HG03439 (cell line): ENCODE measurements around the gene ZDHHC19.
"Not testable (repeated sequence)": the region's sequence is repeated elsewhere in the genome, so short reads cannot be mapped to it uniquely, and the experiment has no call there.

Source experiments
- ATAC-seq: cut with Tn5 transposase; IDR thresholded peaks from one replicate; pipeline ENCODE4 v1.9.1; 2021; ENCODE audit warnings: mild to moderate bottlenecking, moderate library complexity; ENCODE audit not compliant: unreplicated experiment

ZDHHC19 gene

DNA sequence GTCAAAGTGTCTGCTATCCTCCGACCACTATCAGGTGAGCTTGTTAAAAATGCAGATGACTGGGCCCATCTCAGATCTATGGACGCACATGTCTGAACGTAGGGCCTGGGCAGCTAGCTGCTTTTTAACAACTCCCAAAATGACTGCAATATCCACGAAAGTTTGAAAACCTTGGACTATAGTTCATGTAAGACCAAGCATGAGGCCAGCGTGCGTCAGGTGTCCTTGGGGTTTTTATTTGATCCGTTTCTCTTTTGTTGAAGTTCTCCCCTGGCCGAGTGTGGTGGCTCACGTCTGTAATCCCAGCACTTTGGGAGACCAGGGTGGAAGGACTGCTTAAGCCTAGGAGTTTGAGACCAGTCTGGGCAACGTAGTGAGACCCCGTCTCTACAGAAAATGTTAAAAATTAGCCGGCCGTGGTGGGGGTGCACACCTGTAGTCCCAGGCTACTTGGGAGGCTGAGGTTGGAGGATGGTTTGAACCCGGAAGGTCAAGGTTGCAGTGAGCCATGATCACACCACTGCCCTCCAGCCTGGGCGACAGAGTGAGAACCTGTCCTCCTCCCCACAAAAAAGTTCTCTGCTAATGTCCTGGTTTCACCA lies 14.7 kb upstream of the ZDHHC19 start:
- ATAC-seq: no peak

DNA sequence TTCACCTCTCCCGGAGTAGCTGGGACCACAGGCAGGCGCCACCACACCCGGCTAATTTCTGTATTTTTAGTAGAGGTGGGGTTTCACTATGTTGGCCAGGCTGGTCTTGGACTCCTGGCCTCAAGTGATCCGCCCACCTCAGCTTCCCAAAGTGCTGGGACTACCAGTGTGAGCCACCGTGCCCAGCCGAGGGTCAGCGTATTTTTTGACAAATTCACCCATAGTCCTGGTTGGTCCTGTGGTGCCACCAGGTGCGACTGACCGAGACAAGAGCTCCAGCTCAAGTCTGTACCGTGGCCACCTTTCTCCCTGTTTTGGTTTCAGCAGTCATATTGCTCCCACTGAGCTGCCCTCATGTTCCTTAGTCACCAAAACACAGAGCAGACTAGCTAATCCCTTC lies 13.9 kb upstream of the ZDHHC19 start:
- no peak for ATAC-seq

- no peak for ATAC-seq
Measured at GRCh38 chr3:196222876-196223595, 11.8 kb upstream of the ZDHHC19 start.

- no peak for ATAC-seq
Measured at GRCh38 chr3:196220991-196221390, 9.8 kb upstream of the ZDHHC19 start.

DNA sequence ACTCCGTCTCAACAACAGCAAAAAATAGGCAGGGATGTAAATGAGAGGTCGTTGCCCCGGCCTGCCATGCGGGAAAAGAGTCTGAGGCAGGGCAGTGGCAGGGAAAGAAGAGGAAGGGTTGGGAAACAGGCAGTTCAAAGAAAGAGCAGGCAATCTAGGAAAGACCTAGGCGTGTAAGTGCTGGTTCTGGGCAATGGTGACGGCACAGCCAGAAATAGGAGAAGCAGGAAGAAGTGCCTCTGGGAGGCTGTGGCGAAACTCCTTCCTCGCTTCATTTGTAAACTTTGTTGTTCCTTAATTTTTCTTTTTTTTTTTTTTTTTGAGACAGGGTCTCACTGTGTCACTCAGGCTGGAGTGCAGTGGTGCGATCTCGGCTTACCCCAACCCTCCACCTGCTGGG lies 9.4 kb upstream of the ZDHHC19 start:
- no peak for ATAC-seq

GRCh38 chr3:196219970-196220311 lies 8.7 kb upstream of the ZDHHC19 start:
- ATAC-seq: no peak

- ATAC-seq: peak; percentile 65
Measured at GRCh38 chr3:196219194-196219969, 8.2 kb upstream of the ZDHHC19 start.

GRCh38 chr3:196218155-196218712 lies 7.0 kb upstream of the ZDHHC19 start:
- no peak for ATAC-seq

DNA sequence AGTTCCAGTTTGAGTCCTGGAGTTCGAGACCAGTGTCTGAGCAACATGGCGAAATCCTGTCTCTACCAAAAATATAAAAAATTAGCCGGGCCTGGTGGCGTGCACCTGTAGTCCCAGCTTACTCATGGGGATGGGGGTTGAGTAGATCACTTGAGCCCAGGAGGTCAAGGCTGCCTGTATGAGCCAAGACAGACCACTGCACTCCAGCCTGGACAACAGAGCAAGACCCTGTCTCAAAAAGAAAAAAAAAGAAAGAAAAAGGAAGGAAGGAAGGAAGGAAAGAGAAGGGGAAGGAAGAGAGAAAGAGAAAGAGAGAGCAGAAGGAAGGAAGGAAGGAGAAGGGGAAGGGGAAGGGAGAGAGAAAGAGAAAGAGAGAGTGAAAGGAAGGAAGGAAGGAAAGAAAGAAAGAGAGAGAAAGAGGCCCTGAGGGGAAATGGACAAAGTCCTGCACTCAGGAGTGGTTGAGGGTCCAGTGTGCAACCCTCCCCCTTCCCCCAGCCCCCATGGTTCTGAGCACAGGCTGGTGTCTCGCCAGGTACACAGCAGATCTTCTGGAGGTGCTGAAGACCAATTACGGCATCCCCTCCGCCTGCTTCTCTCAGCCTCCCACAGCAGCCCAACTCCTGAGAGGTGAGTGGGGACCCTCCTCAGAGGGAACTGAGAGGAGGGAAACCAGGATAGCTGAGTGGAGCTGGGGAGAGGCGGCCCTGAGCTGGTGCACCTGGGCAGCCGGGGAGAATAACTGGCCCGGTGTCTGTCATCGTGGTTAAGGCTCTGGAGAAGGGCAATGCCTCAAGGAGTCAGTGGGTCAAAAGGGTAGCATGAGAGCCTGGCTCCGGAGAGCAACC lies 6.3 kb upstream of the ZDHHC19 start:
- no peak for ATAC-seq

- no peak for ATAC-seq
Measured at GRCh38 chr3:196216681-196217211, 5.5 kb upstream of the ZDHHC19 start.

DNA sequence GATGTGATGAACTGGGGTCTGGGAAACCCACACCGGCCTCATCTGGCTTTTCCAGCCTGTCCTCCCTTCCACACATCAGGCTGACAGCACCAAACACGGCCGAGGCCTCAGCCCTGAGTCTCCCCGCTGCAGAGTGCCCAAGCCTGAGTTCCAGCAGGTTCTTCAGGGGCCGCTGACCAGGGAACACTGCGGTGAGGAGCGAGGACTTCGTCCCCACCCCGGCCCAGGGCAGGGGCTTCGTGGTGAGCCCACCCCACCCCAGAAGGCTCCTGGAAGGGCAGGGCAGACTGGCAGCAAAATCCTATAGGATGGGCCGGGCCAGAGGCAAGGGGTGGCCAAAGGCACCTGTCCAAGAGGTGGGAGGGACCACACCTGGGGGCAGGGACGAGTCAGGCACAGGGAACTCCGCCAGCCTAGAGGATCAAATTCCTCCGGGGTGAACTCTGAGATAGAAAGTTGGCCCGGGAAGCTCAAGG lies 4.9 kb upstream of the ZDHHC19 start, which contains the start of gene SLC51A:
Gene SLC51A (plus strand): TSS at position 446 of the 476 bp plus-strand sequence. CDS start 179 bp downstream, outside the sequence.
- ATAC-seq: no peak

DNA sequence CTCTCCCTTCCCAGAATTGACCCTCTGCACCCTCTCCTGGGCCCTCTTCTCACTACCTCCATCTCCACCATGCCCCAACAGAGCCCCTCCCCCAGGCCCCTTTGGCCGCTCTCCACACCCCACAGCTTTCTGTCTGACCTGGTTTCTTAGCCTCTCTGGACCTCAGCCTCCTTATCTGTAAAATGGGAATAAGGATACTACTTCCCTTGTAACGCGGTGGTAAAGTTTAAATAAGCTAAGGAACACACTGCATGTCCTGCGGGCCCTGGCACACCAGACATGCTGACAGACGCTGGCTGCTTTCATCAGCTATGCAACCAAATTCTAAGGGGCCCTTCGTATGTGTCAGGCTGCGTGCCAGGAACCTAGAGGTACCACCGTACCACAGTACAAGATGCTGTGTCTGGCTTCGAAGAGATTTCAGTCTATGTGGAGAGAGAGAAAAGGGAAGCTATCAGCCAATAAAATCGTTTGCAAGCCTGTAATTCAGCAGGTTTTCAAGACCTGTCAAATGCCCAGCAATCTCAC lies 4.4 kb upstream of the ZDHHC19 start:
- ATAC-seq: no peak

GRCh38 chr3:196214783-196215441 lies 3.7 kb upstream of the ZDHHC19 start:
- ATAC-seq: no peak

GRCh38 chr3:196209944-196210672 lies 1.1 kb downstream of the ZDHHC19 start:
- not testable (repeated sequence) for ATAC-seq

GRCh38 chr3:196208942-196209695 lies 2.1 kb downstream of the ZDHHC19 start:
- no peak for ATAC-seq

DNA sequence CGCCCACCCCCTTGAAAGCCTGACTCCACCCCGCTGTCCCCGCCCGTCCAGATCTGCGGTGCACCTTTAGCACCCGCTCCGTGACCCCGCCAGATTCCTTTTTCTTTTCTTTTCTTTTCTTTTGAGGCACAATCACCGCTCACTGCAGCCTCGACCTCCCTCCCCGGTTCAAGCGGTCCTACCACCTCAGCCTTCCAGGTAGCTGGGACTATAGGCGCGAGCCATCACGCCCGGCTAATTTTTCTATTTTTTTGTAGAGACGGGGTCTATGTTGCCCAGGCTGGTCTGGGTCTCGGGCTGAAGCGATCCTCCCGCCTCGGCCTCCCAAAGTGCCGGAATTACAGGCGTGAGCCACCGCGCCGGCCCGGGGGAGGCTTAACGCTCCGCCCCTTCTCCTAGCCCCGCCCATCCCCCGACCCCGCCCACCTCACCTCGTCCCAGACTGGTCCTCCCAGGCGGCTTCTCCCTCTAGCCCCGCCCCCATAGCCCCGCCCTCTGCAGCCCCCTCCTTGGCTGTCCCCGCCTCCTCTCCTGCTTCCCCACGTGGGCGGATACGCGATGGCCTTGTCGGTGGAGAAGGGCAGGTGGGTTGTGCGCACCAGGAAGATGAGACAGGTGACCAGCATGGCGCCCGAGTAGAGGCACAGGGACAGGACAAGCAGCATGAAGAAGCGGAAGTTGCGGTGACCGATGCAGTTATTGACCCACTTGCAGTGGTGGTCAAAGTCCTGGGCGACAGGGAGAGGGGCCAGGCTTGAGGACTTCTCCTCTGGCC lies 3.2 kb downstream of the ZDHHC19 start:
- ATAC-seq: no peak

DNA sequence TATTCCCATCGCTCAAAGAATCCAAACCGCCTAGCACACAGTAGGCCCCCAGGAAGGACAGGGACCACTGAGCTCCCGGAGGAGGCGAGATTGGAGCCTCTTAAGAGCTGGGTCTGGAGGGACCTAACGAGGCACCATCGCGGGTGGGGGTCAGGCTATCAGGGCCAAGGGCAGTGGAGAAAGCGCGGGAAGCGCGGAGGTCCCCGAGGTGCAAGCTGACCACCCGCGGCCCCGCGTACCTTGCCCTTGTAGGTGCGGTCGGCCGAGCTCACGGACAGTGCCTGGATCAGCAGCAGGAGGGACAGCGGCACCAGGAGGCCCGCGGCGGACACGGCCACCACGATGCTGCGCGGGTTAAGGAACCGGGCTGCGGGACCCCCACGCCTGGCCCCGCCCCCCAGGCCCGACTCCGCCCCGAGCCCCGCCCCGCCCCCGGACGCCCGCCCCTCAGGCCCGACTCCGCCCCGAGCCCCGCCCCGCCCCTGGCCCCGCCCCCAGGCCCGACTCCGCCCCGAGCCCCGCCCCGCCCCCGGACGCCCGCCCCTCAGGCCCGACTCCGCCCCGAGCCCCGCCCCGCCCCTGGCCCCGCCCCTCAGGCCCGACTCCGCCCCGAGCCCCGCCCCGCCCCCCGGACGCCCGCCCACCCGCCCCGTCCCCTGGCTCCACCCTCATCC lies 3.9 kb downstream of the ZDHHC19 start:
- ATAC-seq: no peak
